GM10266 (cell line): ENCODE results near the gene BRK1.
"Not testable (repeated sequence)": the region's sequence is repeated elsewhere in the genome, so short reads cannot be mapped to it uniquely, and the experiment has no call there.

Source experiments
- DNase-seq: peaks from one replicate; pipeline ENCODE4 v3.0.0; 2012; ENCODE audit errors: extremely low spot score
- TF ChIP-seq, protein P1 (sequence below): IDR thresholded peaks from 2 replicates; pipeline ENCODE4 v1.5.1; 2012; ENCODE audit warnings: mild to moderate bottlenecking, low read depth; ENCODE audit not compliant: control insufficient read depth, insufficient read depth; ENCODE audit errors: missing control alignments

The BRK1 gene

DNA sequence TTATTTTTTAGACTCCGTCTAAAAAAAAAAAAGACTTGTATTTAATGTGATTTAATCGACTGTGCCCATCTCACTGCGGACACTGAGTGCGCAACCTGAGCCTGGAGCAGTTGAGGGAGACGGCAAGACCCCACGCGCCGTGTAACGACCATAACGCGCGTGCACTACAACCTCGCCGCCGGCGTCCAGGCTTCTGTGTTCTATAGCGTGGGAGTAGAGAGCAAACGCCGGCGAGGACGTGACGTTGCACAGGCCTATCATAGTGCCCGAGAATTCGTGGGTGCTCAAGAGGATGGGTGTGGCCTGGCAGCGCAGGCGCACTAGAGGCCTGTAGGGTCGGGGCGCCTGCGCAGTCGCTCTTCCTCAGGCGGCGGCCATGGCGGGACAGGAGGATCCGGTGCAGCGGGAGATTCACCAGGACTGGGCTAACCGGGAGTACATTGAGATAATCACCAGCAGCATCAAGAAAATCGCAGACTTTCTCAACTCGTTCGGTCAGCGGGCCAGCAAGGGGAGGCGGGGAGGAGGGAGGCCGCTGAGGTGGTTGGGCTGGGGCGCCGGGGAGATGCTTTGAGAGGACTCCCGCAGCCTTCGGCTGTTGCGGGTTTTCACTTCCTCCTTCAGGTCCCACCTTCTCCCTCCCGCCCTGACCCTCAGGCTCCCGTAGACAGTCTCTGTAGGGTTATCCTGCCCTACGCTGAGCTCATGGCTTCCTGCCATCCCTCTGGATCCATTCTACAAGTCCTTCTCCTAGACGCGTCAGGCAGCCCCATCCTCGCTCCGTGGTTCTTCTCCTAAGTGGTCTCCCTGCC is at the start of gene BRK1:
Gene BRK1 (plus strand): TSS at position 350 of the 812 bp plus-strand sequence. CDS start 27 bp downstream, at position 377.
- TF ChIP-seq, protein P1, sequence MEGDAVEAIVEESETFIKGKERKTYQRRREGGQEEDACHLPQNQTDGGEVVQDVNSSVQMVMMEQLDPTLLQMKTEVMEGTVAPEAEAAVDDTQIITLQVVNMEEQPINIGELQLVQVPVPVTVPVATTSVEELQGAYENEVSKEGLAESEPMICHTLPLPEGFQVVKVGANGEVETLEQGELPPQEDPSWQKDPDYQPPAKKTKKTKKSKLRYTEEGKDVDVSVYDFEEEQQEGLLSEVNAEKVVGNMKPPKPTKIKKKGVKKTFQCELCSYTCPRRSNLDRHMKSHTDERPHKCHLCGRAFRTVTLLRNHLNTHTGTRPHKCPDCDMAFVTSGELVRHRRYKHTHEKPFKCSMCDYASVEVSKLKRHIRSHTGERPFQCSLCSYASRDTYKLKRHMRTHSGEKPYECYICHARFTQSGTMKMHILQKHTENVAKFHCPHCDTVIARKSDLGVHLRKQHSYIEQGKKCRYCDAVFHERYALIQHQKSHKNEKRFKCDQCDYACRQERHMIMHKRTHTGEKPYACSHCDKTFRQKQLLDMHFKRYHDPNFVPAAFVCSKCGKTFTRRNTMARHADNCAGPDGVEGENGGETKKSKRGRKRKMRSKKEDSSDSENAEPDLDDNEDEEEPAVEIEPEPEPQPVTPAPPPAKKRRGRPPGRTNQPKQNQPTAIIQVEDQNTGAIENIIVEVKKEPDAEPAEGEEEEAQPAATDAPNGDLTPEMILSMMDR = no peak
- peak; percentile 98 for DNase-seq

DNA sequence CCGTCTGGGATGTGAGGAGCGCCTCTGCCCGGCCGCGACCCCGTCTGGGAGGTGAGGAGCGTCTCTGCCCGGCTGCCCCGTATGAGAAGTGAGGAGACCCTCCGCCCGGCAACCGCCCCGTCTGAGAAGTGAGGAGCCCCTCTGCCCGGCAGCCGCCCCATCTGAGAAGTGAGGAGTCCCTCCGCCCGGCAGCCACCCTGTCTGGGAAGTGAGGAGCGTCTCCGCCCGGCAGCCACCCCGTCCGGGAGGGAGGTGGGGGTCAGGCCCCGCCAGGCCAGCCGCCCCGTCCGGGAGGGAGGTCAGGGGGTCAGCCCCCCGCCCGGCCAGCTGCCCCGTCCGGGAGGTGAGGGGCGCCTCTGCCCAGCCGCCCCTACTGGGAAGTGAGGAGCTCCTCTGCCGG is 45.4 kb upstream of the BRK1 start:
- not testable (repeated sequence) for DNase-seq

DNA sequence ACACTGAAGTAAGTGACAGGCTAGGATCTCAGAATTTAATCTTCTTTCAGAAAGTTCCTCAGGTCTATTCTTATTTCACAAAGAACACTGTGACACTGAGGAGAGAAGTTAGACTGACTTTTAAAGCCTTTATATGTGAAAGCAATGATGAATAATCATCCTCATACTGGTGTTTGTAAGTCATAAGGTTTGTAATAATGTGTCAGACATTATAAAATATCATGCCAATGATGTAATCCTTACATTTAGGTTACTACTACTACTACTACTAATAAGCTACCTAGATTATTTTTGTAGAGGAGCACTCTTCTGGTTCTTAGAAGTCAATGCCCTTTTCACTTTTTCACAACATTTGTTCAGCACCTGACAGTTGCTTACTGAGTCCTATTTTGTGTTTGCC is 40.8 kb upstream of the BRK1 start:
- TF ChIP-seq, protein P1 = no peak
- no peak for DNase-seq

DNA sequence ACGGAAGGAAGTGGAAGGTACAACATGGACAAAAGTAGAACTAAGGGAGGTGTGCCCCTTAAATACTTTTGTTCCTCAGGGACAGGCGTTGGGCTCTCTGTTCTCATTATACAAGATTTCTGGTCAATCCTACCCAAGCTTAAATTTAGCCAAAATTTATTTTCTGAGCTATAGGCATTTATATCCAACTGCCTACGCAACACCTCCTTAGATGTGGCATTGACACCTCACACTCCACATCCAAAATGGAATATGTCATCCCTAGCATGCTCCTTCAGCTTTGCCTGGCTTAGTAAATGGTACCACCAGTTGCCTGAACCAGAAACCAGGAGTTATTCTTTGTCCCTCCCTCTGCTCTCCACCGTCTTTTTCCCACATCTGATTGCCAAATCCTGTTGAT is 33.6 kb upstream of the BRK1 start:
- TF ChIP-seq, protein P1 = no peak
- DNase-seq = no peak

DNA sequence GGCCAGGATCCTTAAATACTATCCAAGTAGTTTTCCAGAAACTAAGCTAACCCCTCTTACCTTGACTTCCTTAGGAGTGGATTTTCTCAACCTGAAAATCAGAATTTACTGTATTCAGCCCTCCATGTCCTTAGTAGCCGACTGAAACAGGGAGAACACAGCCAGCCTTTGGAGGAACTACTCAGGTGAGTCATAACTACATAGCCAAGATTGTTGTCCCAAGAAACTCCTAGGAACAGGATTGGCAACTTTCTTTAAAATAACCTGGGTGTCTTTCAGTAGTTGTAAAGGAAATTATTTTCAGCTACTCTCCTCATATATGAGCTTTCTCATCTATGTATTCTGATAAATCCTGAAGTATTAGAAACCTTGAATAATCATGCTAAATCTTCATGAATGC is 29.7 kb upstream of the BRK1 start:
- TF ChIP-seq, protein P1 = no peak
- no peak for DNase-seq

DNA sequence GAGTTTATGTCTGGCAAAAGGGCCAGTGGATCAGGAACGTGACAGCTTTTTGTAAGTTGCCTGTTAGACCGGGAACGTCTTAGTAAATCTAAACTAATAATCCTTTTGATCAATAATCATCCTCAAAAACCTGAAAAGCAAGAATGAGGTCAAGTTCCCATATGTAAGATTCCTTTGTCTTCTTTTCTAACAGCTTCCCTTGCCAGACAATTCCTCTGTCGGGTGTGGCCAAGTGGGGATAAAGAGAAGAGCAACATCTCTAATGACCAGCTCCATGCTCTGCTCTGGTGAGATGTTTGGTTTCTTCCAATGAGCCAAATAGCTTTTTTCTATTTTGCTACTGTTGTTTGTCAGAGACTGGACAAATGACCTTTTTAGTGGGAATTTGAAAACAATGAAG is 27.2 kb upstream of the BRK1 start:
- no peak for DNase-seq
- TF ChIP-seq, protein P1 = no peak

DNA sequence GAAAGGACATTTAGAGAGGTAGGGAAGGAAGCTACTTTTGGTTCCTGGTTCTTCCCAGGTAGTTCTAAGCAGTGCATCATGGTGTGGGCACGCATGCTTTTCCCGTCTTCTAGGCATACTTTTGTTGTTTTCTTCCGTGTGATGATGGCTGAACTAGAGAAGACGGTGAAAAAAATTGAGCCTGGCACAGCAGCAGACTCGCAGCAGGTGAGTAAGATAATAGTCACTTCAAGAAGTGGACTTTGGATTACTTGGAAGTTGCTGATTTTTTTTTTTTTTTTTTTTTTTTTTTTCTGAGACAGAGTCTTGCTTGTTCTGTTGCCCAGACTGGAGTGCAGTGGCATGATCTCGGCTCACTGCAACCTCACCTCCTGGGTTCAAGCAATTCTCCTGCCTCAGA is 25.3 kb upstream of the BRK1 start:
- TF ChIP-seq, protein P1 = no peak
- no peak for DNase-seq

DNA sequence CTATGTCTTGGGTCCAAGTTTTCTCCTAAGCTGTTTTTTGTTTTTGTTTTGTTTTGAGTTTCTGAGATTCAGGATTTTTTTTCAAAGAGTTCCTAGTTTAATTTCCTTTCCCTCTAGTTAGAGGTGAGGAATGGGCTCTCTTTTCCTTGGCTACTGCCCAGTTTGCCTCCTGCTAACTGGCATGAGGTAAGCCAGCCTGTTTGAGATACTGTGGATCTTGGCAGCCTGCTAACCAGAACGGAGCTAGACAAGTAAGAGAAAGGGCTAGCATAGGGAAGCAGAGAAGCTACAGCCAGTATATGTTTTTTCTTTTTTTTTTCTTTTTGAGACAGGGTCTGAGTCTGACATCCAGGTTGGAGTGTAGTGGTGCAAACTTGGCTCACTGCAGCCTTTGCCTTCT is 24.7 kb upstream of the BRK1 start:
- not testable (repeated sequence) for DNase-seq

DNA sequence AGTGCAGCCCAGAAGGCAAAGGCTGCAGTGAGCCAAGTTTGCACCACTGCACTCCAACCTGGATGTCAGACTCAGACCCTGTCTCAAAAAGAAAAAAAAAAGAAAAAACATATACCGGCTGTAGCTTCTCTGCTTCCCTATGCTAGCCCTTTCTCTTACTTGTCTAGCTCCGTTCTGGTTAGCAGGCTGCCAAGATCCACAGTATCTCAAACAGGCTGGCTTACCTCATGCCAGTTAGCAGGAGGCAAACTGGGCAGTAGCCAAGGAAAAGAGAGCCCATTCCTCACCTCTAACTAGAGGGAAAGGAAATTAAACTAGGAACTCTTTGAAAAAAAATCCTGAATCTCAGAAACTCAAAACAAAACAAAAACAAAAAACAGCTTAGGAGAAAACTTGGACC is 24.1 kb upstream of the BRK1 start:
- not testable (repeated sequence) for DNase-seq
